Hepatocyte (in vitro differentiated cells): ENCODE measurements around the gene IL4R. TPM values are rescaled to one million over a fixed set of nuclear protein-coding genes. Genes with fewer than 3 reads are reported as not detected.
"Not testable (repeated sequence)": the region's sequence is repeated elsewhere in the genome, so short reads cannot be mapped to it uniquely, and the experiment has no call there.

Experiments used
- DNase-seq: peaks from one replicate; pipeline ENCODE4 v3.0.0-alpha.2; 2016; ENCODE audit warnings: low spot score
- H2AFZ ChIP-seq: fragments of 200-600 bp; sonication (generic); 2 replicates; pipeline ENCODE4 v1.6.0; 2016; ENCODE audit warnings: antibody characterized with exemption, mild to moderate bottlenecking
- H3K27ac ChIP-seq: fragments of 200-600 bp; sonication (generic); 2 replicates; pipeline ENCODE4 v1.5.1; 2016; ENCODE audit warnings: mild to moderate bottlenecking
- H3K27me3 ChIP-seq: fragments of 200-600 bp; sonication (generic); 2 replicates; pipeline ENCODE4 v1.6.1; 2016
- H3K36me3 ChIP-seq: fragments of 200-600 bp; sonication (generic); replicated peaks from 2 replicates; pipeline ENCODE4 v1.5.1; 2016; ENCODE audit warnings: low read depth; ENCODE audit not compliant: insufficient read depth
- H3K4me1 ChIP-seq: fragments of 200-600 bp; sonication (generic); 2 replicates; pipeline ENCODE4 v1.5.1; 2016; ENCODE audit warnings: mild to moderate bottlenecking, moderate library complexity; ENCODE audit not compliant: insufficient read depth
- H3K4me2 ChIP-seq: fragments of 200-600 bp; sonication (generic); 2 replicates; pipeline ENCODE4 v1.6.0; 2016
- H3K4me3 ChIP-seq: fragments of 200-600 bp; sonication (generic); 2 replicates; pipeline ENCODE4 v1.5.1; 2016; ENCODE audit warnings: mild to moderate bottlenecking
- H3K79me2 ChIP-seq: fragments of 200-600 bp; sonication (generic); 2 replicates; pipeline ENCODE4 v1.6.0; 2017; ENCODE audit warnings: mild to moderate bottlenecking
- H3K9me2 ChIP-seq: fragments of 200-600 bp; sonication (generic); replicated peaks from 2 replicates; pipeline ENCODE4 v1.6.0; 2017; ENCODE audit warnings: mild to moderate bottlenecking; ENCODE audit not compliant: insufficient read depth
- H3K9me3 ChIP-seq: fragments of 200-600 bp; sonication (generic); 2 replicates; pipeline ENCODE4 v1.5.1; 2016; ENCODE audit warnings: low read depth, mild to moderate bottlenecking
- H4K20me1 ChIP-seq: fragments of 200-600 bp; sonication (generic); 2 replicates; pipeline ENCODE4 v1.6.0; 2016; ENCODE audit warnings: mild to moderate bottlenecking; ENCODE audit not compliant: insufficient read depth, poor library complexity, severe bottlenecking
- EZH2 ChIP-seq: fragments of 200-600 bp; sonication (generic); IDR thresholded peaks from 2 replicates; pipeline ENCODE4 v1.6.1; 2016; ENCODE audit warnings: antibody characterized with exemption, mild to moderate bottlenecking, borderline replicate concordance
- EZH2phosphoT487 ChIP-seq: fragments of 200-600 bp; sonication (generic); IDR thresholded peaks from one replicate; pipeline ENCODE4 v1.6.1; 2018; ENCODE audit warnings: antibody characterized with exemption, mild to moderate bottlenecking, low read depth, moderate library complexity; ENCODE audit not compliant: unreplicated experiment, severe bottlenecking
- WGBS: methylation state at CpG from one replicate; pipeline ENCODE4 v1.1.6; 2016; ENCODE audit warnings: low lambda C conversion rate; ENCODE audit errors: missing lambda C conversion rate; 5-methylcytosine and 5-hydroxymethylcytosine counted together
- polyA plus RNA-seq: library from polyadenylated mRNA; unstranded; fragments of >200 nt; fragmentation: Nextera tagmentation; extraction: Ambion mirVana; gene quantifications from 2 replicates; pipeline ENCODE4 v1.2.1, GENCODE V29; 2016
- total RNA-seq: library from RNA; depleted of rRNA; stranded (reverse); fragments of >200 nt; gene quantifications from 2 replicates; pipeline ENCODE4 v1.2.3, GENCODE V29; 2014
- TF ChIP-seq, protein P1 (sequence below): fragments of 200-600 bp; sonication (generic); IDR thresholded peaks from 2 replicates; pipeline ENCODE4 v1.5.1; 2016; ENCODE audit warnings: antibody characterized with exemption, mild to moderate bottlenecking; ENCODE audit not compliant: poor library complexity

IL4R gene
- total and polyA plus RNA-seq, 2 experiments from 2014 or later = 22.3 to 23.6 TPM

DNA sequence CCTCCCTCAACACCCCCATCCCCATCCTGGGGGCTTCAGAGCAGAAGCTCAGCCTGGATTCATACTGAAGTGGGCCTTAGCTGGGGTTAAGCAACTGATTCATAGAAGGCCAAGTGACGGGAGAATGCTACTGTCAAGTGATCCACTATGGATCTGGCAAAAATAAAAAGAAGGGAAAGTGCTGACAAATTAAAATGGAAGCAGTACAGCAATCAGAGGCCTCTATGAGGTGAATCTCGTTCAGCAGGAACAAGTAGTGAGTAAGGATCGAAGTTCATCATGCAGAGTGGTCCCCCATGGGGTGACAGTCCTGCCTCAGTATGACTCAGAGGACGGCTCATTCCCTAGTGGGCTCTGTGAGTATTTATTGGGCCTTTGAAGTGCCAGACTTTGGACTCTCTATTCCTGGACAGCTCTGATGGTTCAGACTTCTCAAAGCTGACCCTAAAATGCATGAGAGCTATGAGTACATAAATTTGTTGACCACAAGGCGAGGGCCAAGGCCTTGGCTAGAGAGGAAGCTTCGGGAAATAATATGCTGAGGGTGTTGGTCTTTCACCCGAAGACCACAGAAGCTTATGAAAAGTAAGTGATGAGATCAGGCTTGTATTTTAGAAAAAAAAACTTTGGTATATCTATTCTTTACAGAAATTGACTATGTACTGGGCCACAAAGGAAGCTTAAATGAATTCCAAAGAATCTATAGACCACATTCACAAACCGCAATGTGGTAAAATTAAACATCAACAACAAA lies 39.9 kb upstream of the IL4R start:
- Histone ChIP-seq H4K20me1 (no peaks in the 10 kb centered on the region), H3K79me2 (no peaks in the 10 kb centered on the region), H2AFZ (no peak overlapping the region), H3K9me2 (no peaks in the 10 kb centered on the region), H3K27ac (peak overlapping the region; percentile 91), H3K4me2 (peak overlapping the region; percentile 58), H3K36me3 (no peaks in the 10 kb centered on the region), H3K4me1 (peaks cover 16% of the 10 kb centered on the region), H3K9me3 (no peaks in the 10 kb centered on the region), H3K27me3 (no peaks in the 10 kb centered on the region), H3K4me3 (no peak overlapping the region)
- TF ChIP-seq EZH2phosphoT487 (no peak), EZH2 (no peak)
- TF ChIP-seq, protein P1, sequence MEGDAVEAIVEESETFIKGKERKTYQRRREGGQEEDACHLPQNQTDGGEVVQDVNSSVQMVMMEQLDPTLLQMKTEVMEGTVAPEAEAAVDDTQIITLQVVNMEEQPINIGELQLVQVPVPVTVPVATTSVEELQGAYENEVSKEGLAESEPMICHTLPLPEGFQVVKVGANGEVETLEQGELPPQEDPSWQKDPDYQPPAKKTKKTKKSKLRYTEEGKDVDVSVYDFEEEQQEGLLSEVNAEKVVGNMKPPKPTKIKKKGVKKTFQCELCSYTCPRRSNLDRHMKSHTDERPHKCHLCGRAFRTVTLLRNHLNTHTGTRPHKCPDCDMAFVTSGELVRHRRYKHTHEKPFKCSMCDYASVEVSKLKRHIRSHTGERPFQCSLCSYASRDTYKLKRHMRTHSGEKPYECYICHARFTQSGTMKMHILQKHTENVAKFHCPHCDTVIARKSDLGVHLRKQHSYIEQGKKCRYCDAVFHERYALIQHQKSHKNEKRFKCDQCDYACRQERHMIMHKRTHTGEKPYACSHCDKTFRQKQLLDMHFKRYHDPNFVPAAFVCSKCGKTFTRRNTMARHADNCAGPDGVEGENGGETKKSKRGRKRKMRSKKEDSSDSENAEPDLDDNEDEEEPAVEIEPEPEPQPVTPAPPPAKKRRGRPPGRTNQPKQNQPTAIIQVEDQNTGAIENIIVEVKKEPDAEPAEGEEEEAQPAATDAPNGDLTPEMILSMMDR = no peak
- peak; percentile 82 for DNase-seq
- 60% methylated on average over 8 of the region's 8 CpGs for WGBS

DNA sequence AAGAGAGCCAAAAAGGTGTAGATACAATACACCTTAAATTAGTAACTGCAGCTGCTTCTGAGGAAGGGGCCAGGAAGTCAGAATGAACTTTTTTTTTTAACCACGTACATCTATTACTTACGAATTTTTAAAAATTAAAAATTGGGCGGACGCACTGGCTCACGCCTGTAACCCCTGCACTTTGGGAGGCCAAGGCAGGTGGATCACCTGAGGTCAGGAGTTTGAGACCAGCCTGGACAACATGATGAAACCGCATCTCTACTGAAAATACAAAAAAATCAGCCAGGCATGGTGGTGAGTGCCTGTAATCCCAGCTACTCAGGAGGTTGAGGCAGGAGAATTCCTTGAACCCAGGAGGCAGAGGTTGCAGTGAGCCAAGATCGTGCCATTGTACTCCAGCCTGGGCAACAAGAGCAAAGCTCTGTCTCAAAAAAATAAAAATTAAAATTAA lies 39.3 kb upstream of the IL4R start:
- H2AFZ ChIP-seq, H3K4me2 ChIP-seq, H3K36me3 ChIP-seq, H3K4me3 ChIP-seq, DNase-seq, H3K9me2 ChIP-seq, H4K20me1 ChIP-seq, H3K9me3 ChIP-seq, H3K27me3 ChIP-seq, H3K79me2 ChIP-seq, H3K4me1 ChIP-seq: not testable (repeated sequence)
- 82% methylated on average over 7 of the region's 7 CpGs for WGBS
- peak overlapping the region; percentile 68 for H3K27ac ChIP-seq

DNA sequence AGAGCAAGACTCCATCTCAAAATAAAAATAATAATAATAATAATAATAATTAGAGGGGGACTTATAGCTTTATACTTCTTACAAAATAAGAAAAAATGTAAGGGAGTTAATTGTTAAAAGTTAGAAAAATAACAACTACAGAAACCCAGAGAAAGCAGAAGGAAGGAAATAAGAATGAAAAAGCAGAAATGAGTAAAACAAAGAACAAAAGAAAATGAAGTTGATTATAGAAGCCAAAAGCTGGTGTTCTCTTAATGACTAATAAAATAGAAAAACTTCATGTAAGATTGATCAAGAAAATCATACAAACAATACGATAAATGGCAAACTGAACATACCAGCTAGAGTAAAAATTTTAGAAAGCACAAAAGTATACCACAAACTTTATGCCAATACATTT lies 38.4 kb upstream of the IL4R start:
- Histone ChIP-seq H2AFZ (no peak overlapping the region), H3K27ac (no peak overlapping the region), H3K27me3 (no peaks in the 10 kb centered on the region), H3K79me2 (no peaks in the 10 kb centered on the region), H3K9me3 (no peaks in the 10 kb centered on the region), H4K20me1 (no peaks in the 10 kb centered on the region), H3K36me3 (no peaks in the 10 kb centered on the region), H3K4me3 (no peak overlapping the region), H3K9me2 (no peaks in the 10 kb centered on the region), H3K4me2 (no peak overlapping the region), H3K4me1 (peaks cover 6% of the 10 kb centered on the region)
- no peak for DNase-seq
- no peak for TF ChIP-seq EZH2
- TF ChIP-seq EZH2phosphoT487 = no peak
- TF ChIP-seq, protein P1 = no peak
- 93% methylated on average over 1 of the region's 1 CpG for WGBS

DNA sequence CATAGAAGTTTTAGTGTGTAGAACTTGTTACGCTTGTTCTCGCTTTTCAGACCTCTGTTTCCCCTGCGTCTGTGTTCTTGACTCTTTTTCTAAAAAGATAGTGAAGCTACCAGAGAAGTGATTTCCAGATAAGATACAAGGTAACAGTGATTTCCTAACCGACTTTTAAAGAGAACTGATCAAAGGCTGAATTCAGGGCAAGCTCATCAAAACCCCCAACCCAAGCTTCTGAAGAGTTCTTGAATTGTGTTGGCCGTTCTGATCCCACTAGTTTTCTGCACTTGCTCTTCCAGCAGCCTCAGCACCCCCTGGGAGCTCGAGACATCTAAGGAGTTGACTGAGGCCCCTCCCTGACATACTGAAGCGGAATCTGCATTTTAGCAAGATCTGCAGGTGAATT lies 32.5 kb upstream of the IL4R start:
- no peaks in the 10 kb centered on the region for H4K20me1 ChIP-seq
- DNase-seq = no peak
- no peak overlapping the region for H2AFZ ChIP-seq
- no peaks in the 10 kb centered on the region for H3K9me3 ChIP-seq
- H3K79me2 ChIP-seq = no peaks in the 10 kb centered on the region
- H3K4me2 ChIP-seq = no peak overlapping the region
- no peaks in the 10 kb centered on the region for H3K36me3 ChIP-seq
- no peaks in the 10 kb centered on the region for H3K9me2 ChIP-seq
- no peak overlapping the region for H3K27ac ChIP-seq
- H3K4me3 ChIP-seq = no peak overlapping the region
- no peaks in the 10 kb centered on the region for H3K4me1 ChIP-seq
- WGBS = 39% methylated on average over 7 of the region's 7 CpGs
- H3K27me3 ChIP-seq = no peaks in the 10 kb centered on the region
- TF ChIP-seq EZH2 (no peak), EZH2phosphoT487 (no peak)
- TF ChIP-seq, protein P1 = no peak
